GM12875 (cell line): Measurements from ENCODE around the gene TSPO2.

Experiments
- H3K4me3 ChIP-seq: one replicate; pipeline ENCODE4 v1.5.1; 2011; ENCODE audit warnings: low read depth, low read length, control low read depth
- CTCF ChIP-seq: IDR thresholded peaks from 2 replicates; pipeline ENCODE4 v1.5.1; 2011; ENCODE audit warnings: low read depth, mild to moderate bottlenecking, control low read depth, inconsistent platforms, low read length, moderate library complexity, borderline replicate concordance; ENCODE audit not compliant: insufficient read depth

TSPO2 gene

GRCh38 chr6:41040940-41041536, 1.2 kb upstream of the TSPO2 start:
- no peak overlapping the region for H3K4me3 ChIP-seq

GRCh38 chr6:41043151-41043550, 884 bp downstream of the TSPO2 start:
- no peak for TF ChIP-seq CTCF

More at GRCh38 chr6:41040940-41041536, 1.2 kb upstream of the TSPO2 start:
- TF ChIP-seq CTCF = no peak

GRCh38 chr6:41045664-41046063, 3.4 kb downstream of the TSPO2 start:
- H3K4me3 ChIP-seq = no peak overlapping the region
- TF ChIP-seq CTCF = no peak

More at GRCh38 chr6:41043151-41043550, 884 bp downstream of the TSPO2 start:
- no peak overlapping the region for H3K4me3 ChIP-seq

GRCh38 chr6:41046084-41046483, 3.8 kb downstream of the TSPO2 start:
- H3K4me3 ChIP-seq = no peak overlapping the region
- no peak for TF ChIP-seq CTCF

- no peak for TF ChIP-seq CTCF
- no peak overlapping the region for H3K4me3 ChIP-seq
Observed at GRCh38 chr6:41047306-41047705, 5.0 kb downstream of the TSPO2 start.

- no peak overlapping the region for H3K4me3 ChIP-seq
- TF ChIP-seq CTCF = no peak
Observed at GRCh38 chr6:41047745-41048732, 5.8 kb downstream of the TSPO2 start.
